ENCODE results near the gene ARMCX6. TPM values are rescaled to one million over a fixed set of nuclear protein-coding genes. Genes with fewer than 3 reads are reported as not detected.

ARMCX6 gene
- total RNA-seq = 15.2 and 15.4 TPM in 2 replicates

GRCh38 chrX:101617211-101618191 is at the start of gene ARMCX6:
ARMCX6 (minus strand) TSS chrX:101618000; CDS start chrX:101616620, 1,380 bp downstream.

DNA sequence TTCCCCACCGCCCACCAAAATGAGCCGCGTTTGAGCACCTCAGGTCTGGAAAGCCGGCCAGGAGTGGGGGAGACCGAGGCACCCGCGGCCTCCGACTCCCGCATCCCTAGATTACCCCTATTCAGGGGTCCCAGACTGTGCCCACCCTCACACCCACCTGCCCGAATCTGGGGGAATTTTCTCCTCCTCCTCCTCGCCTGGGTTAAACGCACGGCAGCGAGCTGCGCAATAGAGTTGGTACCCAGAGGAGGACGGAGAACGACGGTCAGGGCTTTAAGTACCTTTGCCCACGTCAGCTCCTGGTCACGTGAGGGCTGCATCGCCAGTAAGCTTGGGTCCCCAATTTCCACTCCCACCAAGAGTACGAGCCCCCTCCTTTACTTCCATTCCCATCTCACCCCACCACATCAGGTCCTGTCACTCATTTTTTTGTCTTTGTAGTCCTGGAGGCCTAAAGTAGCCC is 41.8 kb upstream of the ARMCX6 start, which contains the start of gene ARMCX2:
TSS of gene ARMCX2 (minus strand) at position 250 of the 463 bp plus-strand sequence. CDS start 2,262 bp downstream, outside the sequence.

Other genes starting within 250 kb of the ARMCX6 start
- not detected in 2 replicates for gene BTK, start 231.8 kb downstream of the ARMCX6 start, total RNA-seq
- 338 and 999 TPM in 2 replicates for gene RPL36A, start 227.0 kb downstream of the ARMCX6 start, total RNA-seq
- 8.4 and 11.3 TPM in 2 replicates for gene GLA, start 210.1 kb downstream of the ARMCX6 start, total RNA-seq
- 79.2 and 105 TPM in 2 replicates for gene HNRNPH2, start 209.8 kb downstream of the ARMCX6 start, total RNA-seq
- 0.34 and 1.8 TPM in 2 replicates for gene ARMCX4, start 132.5 kb downstream of the ARMCX6 start, total RNA-seq
- gene ARMCX1, start 67.5 kb downstream of the ARMCX6 start, total RNA-seq = 10.3 and 13.0 TPM in 2 replicates
- gene ARMCX3, start 5.2 kb upstream of the ARMCX6 start, total RNA-seq = 48.5 and 48.9 TPM in 2 replicates
- gene ARMCX2, start 41.9 kb upstream of the ARMCX6 start, total RNA-seq = 33.0 and 35.2 TPM in 2 replicates